Measurements from ENCODE around the gene TNKS1BP1. TPM values are rescaled to one million over a fixed set of nuclear protein-coding genes. Genes with fewer than 3 reads are reported as not detected.

TNKS1BP1 gene
- total RNA-seq, 1 donor from 2014 or later, result 14.3 TPM

DNA sequence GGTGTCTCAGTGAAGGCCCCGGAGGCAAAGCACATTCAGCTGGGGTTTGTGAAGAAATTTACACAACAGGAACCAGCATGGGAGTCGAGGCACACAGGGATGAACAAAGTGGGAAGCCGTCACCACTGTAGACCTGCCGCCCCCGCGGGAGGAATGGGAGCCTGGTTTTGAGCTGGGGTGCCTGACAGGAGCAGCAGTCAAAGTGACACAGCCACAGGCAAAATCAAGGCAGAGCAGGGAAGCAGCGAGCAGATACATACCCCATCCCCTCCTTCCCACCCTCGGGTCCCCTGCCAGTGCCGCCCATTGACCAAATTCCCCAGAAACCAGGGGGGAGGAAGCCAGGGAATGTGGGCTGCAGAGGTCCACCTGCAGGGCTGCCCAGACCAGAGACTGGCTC, 34.2 kb upstream of the TNKS1BP1 start:
- no peak for DNase-seq
- ChIA-PET CTCF (no interaction called here), POLR2A (interaction anchor here (0.5 kb wide), 1 partner anchor 277 kb away, joined by 3 read pairs; no protein-coding TSS in a partner anchor)
- H3K9me3 Mint-ChIP-seq, result no peaks in the 10 kb centered on the region
- ATAC-seq (ENCODE audit: low read depth), result no peak
- H3K27ac Mint-ChIP-seq, result no peak overlapping the region
- TF ChIP-seq, protein P1, sequence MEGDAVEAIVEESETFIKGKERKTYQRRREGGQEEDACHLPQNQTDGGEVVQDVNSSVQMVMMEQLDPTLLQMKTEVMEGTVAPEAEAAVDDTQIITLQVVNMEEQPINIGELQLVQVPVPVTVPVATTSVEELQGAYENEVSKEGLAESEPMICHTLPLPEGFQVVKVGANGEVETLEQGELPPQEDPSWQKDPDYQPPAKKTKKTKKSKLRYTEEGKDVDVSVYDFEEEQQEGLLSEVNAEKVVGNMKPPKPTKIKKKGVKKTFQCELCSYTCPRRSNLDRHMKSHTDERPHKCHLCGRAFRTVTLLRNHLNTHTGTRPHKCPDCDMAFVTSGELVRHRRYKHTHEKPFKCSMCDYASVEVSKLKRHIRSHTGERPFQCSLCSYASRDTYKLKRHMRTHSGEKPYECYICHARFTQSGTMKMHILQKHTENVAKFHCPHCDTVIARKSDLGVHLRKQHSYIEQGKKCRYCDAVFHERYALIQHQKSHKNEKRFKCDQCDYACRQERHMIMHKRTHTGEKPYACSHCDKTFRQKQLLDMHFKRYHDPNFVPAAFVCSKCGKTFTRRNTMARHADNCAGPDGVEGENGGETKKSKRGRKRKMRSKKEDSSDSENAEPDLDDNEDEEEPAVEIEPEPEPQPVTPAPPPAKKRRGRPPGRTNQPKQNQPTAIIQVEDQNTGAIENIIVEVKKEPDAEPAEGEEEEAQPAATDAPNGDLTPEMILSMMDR (IDR thresholded peaks at IDR 0.05), result no peak
- no peak overlapping the region for H3K4me3 Mint-ChIP-seq
- H3K27me3 Mint-ChIP-seq, result peaks cover 20% of the 10 kb centered on the region
- H3K36me3 Mint-ChIP-seq (ENCODE audit: low read depth), result no peaks in the 10 kb centered on the region
- intact Hi-C loops (cut with micrococcal nuclease), result no loop called here
- H3K4me1 Mint-ChIP-seq, result peaks cover 13% of the 10 kb centered on the region

DNA sequence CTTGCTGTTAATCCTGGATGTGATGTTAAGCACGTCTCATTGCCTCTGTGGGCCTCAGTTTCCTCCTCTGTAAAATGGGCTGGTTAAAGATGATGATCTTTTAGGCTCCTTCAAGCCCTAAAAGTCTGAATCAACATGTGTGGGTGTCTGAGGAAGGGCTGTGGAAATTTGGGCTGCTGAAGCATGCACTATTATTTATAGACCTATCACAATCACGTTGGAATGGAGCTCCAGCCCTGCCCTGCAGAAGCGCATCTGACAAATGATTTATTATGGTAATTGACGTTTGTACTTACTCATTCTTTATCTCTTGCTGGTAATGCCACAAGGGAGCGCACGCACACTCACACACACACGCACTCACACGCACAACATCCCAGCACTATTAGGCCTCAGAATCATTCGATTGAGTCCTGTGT, 33.8 kb upstream of the TNKS1BP1 start:
- Mint-ChIP-seq H3K27me3 (peaks cover 20% of the 10 kb centered on the region), H3K4me1 (peaks cover 13% of the 10 kb centered on the region), H3K9me3 (no peaks in the 10 kb centered on the region), H3K36me3 (ENCODE audit: low read depth) (no peaks in the 10 kb centered on the region), H3K4me3 (no peak overlapping the region), H3K27ac (no peak overlapping the region)
- no peak for ATAC-seq (ENCODE audit: low read depth)
- no peak for DNase-seq
- ChIA-PET POLR2A (no interaction called here), CTCF (no interaction called here)
- TF ChIP-seq, protein P1 (IDR thresholded peaks at IDR 0.05), result no peak
- intact Hi-C loops (cut with micrococcal nuclease), result no loop called here

DNA sequence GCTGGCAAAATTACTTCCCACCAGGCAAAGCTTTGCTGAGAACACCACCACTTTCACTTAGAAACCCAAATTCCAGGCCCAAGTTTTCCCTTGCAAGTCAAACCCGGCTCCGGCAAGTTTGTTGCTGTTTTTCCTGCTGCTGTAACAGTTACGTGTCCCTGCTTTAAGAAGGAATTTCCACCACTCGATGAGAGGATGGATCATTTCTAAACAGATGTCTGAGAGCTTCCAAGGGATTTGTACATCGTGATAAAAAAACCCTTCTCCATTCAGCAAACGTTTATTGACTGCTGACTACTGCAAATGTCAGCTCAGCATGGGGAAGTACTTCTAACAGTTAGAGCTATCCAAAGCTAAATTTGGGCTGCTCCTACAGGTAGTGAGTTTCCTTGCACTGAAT, 33.1 kb upstream of the TNKS1BP1 start:
- no peak overlapping the region for H3K27ac Mint-ChIP-seq
- H3K27me3 Mint-ChIP-seq, result peaks cover 20% of the 10 kb centered on the region
- H3K4me3 Mint-ChIP-seq, result no peak overlapping the region
- DNase-seq (no peak), ATAC-seq (ENCODE audit: low read depth) (no peak)
- ChIA-PET CTCF (no interaction called here), POLR2A (no interaction called here)
- TF ChIP-seq, protein P1 (IDR thresholded peaks at IDR 0.05), result no peak
- intact Hi-C loops (cut with micrococcal nuclease), result no loop called here
- H3K36me3 Mint-ChIP-seq (ENCODE audit: low read depth), result no peaks in the 10 kb centered on the region
- peaks cover 13% of the 10 kb centered on the region for H3K4me1 Mint-ChIP-seq
- no peaks in the 10 kb centered on the region for H3K9me3 Mint-ChIP-seq

DNA sequence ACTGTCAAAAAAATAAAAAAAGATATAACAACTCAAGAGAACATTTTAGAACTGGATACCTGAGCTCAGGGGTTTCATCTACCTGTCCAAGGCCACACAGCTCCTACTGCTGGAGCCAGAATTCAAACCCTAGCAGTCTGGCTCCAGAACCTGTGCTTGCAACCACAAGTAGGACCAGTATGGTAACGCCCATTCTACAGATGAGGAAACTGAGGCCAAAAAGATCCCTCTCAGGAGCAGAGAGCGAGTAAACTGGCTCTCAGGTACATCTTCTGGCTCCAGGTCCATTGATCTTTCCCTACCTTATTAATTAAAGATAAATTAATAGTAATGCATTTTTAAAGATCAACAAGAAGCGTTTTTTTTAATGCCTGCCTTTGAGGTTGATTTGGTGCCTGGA, 32.6 kb upstream of the TNKS1BP1 start:
- H3K4me3 Mint-ChIP-seq, result no peak overlapping the region
- TF ChIP-seq, protein P1 (IDR thresholded peaks at IDR 0.05), result no peak
- no peak for ATAC-seq (ENCODE audit: low read depth)
- no peak for DNase-seq
- H3K4me1 Mint-ChIP-seq, result peaks cover 13% of the 10 kb centered on the region
- ChIA-PET CTCF (no interaction called here), POLR2A (no interaction called here)
- H3K27me3 Mint-ChIP-seq, result peaks cover 22% of the 10 kb centered on the region
- H3K27ac Mint-ChIP-seq, result no peak overlapping the region
- H3K9me3 Mint-ChIP-seq, result no peaks in the 10 kb centered on the region
- H3K36me3 Mint-ChIP-seq (ENCODE audit: low read depth), result no peaks in the 10 kb centered on the region
- intact Hi-C loops (cut with micrococcal nuclease), result no loop called here

DNA sequence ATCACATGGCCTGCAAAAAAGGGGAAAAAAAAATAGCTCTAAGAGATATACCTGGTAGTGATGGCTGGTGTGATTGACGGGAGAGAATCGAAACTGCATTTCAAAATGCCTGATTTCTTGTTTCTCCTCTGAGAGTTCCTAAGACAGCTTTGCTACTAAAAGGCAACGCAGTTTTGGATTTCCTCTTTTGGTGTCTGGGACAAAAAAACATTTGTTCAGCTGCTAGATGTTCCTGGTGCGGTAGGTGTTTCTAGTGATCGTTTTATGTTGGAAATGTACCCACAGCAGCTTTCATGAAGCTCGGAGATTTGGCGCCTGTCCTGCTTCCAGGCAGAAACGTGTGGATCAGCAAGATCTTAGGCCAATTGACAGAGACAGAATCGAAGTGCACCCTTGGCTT, 31.5 kb upstream of the TNKS1BP1 start:
- TF ChIP-seq, protein P1 (IDR thresholded peaks at IDR 0.05), result no peak
- no peaks in the 10 kb centered on the region for H3K36me3 Mint-ChIP-seq (ENCODE audit: low read depth)
- peaks cover 4% of the 10 kb centered on the region for H3K9me3 Mint-ChIP-seq
- POLR2A ChIA-PET, result no interaction called here
- H3K4me1 Mint-ChIP-seq, result peaks cover 13% of the 10 kb centered on the region
- intact Hi-C loops (cut with micrococcal nuclease), result no loop called here
- no peak overlapping the region for H3K4me3 Mint-ChIP-seq
- no peak overlapping the region for H3K27ac Mint-ChIP-seq
- ATAC-seq (ENCODE audit: low read depth) (no peak), DNase-seq (no peak)
- H3K27me3 Mint-ChIP-seq, result peaks cover 22% of the 10 kb centered on the region
- CTCF ChIA-PET, result interaction anchor here (0.9 kb wide), 1 partner anchor 10 kb away, joined by 4 read pairs; no protein-coding TSS in a partner anchor

Data from activated B cell treated with CpG ODN at 0.5 μM for 24 hours (primary cell).